Panc1 (cell line): ENCODE measurements around the gene ZCCHC2. TPM values are rescaled to one million over a fixed set of nuclear protein-coding genes. Genes with fewer than 3 reads are reported as not detected.

Source experiments
- ATAC-seq: fragments of 200-7000 bp; cut with Tn5 transposase; 2 replicates; pipeline ENCODE4 v1.9.1; 2020; ENCODE audit warnings: mild to moderate bottlenecking, moderate library complexity
- BruUV-seq: library from RNA; stranded (reverse); fragments of 400-500 nt; replicated peaks from 2 replicates; lab custom pipeline; 2021; lab: Mats Ljungman, UMichigan
- CTCF ChIA-PET: fragments of 300-600 bp; sonication (Branson Sonifier 250); formaldehyde crosslinking; loops from one replicate; lab custom pipeline; 2022; ENCODE audit warnings: antibody characterized with exemption; lab: Charles Lee
- POLR2A ChIA-PET: fragments of 300-600 bp; sonication (Branson Sonifier 250); formaldehyde crosslinking; loops from one replicate; lab custom pipeline; 2022; ENCODE audit warnings: antibody characterized with exemption; lab: Charles Lee
- DNase-seq: peaks from one replicate; pipeline ENCODE4 v3.0.0-alpha.2; 2010; ENCODE audit warnings: low read depth, low spot score
- H3K27ac ChIP-seq: 2 replicates; pipeline ENCODE4 v1.5.1; 2011; ENCODE audit warnings: mild to moderate bottlenecking, low read length, inconsistent platforms
- H3K27me3 ChIP-seq: fragments of 200-500 bp; sonication (Bioruptor generic); 2 replicates; pipeline ENCODE4 v1.6.0; 2014; ENCODE audit warnings: low read length, inconsistent platforms; ENCODE audit not compliant: control insufficient read depth, insufficient read depth
- H3K36me3 ChIP-seq: fragments of 200-500 bp; sonication (Bioruptor generic); 2 replicates; pipeline ENCODE4 v1.5.1; 2014; ENCODE audit warnings: inconsistent platforms, mild to moderate bottlenecking, low read length, moderate library complexity; ENCODE audit not compliant: control insufficient read depth, insufficient read depth
- H3K4me1 ChIP-seq: 2 replicates; pipeline ENCODE4 v1.5.1; 2011; ENCODE audit warnings: inconsistent platforms, mild to moderate bottlenecking, low read length, moderate library complexity; ENCODE audit not compliant: control insufficient read depth, insufficient read depth
- H3K4me3 ChIP-seq, 2 experiments: 2 replicates each; pipeline ENCODE4 v1.5.1; 2011 to 2012; ENCODE audit warnings: low read depth in 2 of 2, low read length in 2 of 2, mild to moderate bottlenecking in 2 of 2, inconsistent platforms in 1 of 2, moderate library complexity in 1 of 2
- H3K9me3 ChIP-seq: fragments of 200-500 bp; sonication (Bioruptor generic); 2 replicates; pipeline ENCODE4 v1.5.1; 2014; ENCODE audit warnings: low read depth, mild to moderate bottlenecking, inconsistent platforms, low read length, moderate library complexity; ENCODE audit not compliant: control insufficient read depth, insufficient read depth
- POLR2AphosphoS5 ChIP-seq: IDR thresholded peaks from 2 replicates; pipeline ENCODE4 v1.6.1; 2012; ENCODE audit warnings: mild to moderate bottlenecking, low read depth, low read length, moderate library complexity
- SIN3A ChIP-seq: IDR thresholded peaks from 2 replicates; pipeline ENCODE4 v1.6.1; 2012; ENCODE audit warnings: low read depth, mild to moderate bottlenecking, low read length, moderate library complexity, borderline replicate concordance; ENCODE audit not compliant: insufficient read depth
- TCF7L2 ChIP-seq: IDR thresholded peaks from 2 replicates; pipeline ENCODE4 v1.6.1; 2011; ENCODE audit warnings: mild to moderate bottlenecking, low read depth, low read length, inconsistent platforms
- in situ Hi-C: cut with HindIII; loops from 2 replicates; pipeline ENCODE4 v1.10.0; 2016; ENCODE audit warnings: low sequenced_read_pairs, low pct_unique_long_range_greater_than_20kb
- intact Hi-C: fragments of 100-400 bp; cut with micrococcal nuclease; formaldehyde crosslinking; loops from one replicate; pipeline ENCODE4 v1.10.0; 2022; ENCODE audit not compliant: unreplicated experiment
- total RNA-seq: library from RNA; stranded (reverse); gene quantifications from one replicate; pipeline ENCODE4 v1.2.1, GENCODE V29; 2021; ENCODE audit not compliant: unreplicated experiment
- TF ChIP-seq, protein P1 (sequence below), 2 experiments: IDR thresholded peaks; 2 replicates each; pipeline ENCODE4 v1.6.1; 2011 to 2012; ENCODE audit warnings: low read depth in 2 of 2, control low read depth in 1 of 2, low read length in 1 of 2, mild to moderate bottlenecking in 1 of 2, moderate library complexity in 1 of 2; ENCODE audit not compliant: insufficient read depth in 1 of 2
- TF ChIP-seq, protein P2 (sequence below): fragments of 450-650 bp; IDR thresholded peaks from 2 replicates; pipeline ENCODE4 v1.5.1; 2017; ENCODE audit warnings: mild to moderate bottlenecking

The ZCCHC2 gene
- total RNA-seq, 1 experiment from 2014 or later = 18.2 TPM

DNA sequence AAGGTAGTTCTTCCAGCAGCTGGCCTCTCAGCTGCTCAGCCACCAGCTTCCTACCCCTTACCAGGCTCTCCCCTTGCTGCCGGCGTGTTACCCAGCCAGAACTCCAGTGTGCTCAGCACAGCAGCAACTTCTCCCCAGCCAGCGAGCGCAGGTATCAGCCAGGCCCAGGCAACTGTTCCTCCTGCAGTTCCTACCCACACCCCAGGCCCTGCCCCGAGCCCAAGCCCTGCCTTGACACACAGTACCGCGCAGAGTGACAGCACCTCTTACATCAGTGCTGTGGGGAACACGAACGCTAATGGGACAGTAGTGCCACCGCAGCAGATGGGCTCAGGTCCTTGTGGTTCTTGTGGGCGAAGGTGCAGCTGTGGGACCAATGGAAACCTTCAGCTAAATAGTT is 52.0 kb downstream of the ZCCHC2 start:
- DNase-seq (no peak), ATAC-seq (no peak)
- ChIA-PET CTCF (no interaction called here), POLR2A (no interaction called here)
- in situ Hi-C loops = no loop called here
- H3K27ac ChIP-seq = no peak overlapping the region
- H3K9me3 ChIP-seq = no peaks in the 10 kb centered on the region
- intact Hi-C loops = no loop called here
- H3K27me3 ChIP-seq = no peaks in the 10 kb centered on the region
- peaks cover 10% of the 10 kb centered on the region for H3K36me3 ChIP-seq
- peaks cover 3% of the 10 kb centered on the region; the same call in 1 of the 2 replicates for H3K4me1 ChIP-seq
- TF ChIP-seq TCF7L2 (no peak), SIN3A (no peak), POLR2AphosphoS5 (no peak)
- TF ChIP-seq, protein P1, sequence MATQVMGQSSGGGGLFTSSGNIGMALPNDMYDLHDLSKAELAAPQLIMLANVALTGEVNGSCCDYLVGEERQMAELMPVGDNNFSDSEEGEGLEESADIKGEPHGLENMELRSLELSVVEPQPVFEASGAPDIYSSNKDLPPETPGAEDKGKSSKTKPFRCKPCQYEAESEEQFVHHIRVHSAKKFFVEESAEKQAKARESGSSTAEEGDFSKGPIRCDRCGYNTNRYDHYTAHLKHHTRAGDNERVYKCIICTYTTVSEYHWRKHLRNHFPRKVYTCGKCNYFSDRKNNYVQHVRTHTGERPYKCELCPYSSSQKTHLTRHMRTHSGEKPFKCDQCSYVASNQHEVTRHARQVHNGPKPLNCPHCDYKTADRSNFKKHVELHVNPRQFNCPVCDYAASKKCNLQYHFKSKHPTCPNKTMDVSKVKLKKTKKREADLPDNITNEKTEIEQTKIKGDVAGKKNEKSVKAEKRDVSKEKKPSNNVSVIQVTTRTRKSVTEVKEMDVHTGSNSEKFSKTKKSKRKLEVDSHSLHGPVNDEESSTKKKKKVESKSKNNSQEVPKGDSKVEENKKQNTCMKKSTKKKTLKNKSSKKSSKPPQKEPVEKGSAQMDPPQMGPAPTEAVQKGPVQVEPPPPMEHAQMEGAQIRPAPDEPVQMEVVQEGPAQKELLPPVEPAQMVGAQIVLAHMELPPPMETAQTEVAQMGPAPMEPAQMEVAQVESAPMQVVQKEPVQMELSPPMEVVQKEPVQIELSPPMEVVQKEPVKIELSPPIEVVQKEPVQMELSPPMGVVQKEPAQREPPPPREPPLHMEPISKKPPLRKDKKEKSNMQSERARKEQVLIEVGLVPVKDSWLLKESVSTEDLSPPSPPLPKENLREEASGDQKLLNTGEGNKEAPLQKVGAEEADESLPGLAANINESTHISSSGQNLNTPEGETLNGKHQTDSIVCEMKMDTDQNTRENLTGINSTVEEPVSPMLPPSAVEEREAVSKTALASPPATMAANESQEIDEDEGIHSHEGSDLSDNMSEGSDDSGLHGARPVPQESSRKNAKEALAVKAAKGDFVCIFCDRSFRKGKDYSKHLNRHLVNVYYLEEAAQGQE (IDR thresholded peaks at IDR 0.05; ENCODE audit: insufficient read depth in 1 of 2, low read depth in 2 of 2, low read length in 1 of 2) = no peak
- TF ChIP-seq, protein P2, sequence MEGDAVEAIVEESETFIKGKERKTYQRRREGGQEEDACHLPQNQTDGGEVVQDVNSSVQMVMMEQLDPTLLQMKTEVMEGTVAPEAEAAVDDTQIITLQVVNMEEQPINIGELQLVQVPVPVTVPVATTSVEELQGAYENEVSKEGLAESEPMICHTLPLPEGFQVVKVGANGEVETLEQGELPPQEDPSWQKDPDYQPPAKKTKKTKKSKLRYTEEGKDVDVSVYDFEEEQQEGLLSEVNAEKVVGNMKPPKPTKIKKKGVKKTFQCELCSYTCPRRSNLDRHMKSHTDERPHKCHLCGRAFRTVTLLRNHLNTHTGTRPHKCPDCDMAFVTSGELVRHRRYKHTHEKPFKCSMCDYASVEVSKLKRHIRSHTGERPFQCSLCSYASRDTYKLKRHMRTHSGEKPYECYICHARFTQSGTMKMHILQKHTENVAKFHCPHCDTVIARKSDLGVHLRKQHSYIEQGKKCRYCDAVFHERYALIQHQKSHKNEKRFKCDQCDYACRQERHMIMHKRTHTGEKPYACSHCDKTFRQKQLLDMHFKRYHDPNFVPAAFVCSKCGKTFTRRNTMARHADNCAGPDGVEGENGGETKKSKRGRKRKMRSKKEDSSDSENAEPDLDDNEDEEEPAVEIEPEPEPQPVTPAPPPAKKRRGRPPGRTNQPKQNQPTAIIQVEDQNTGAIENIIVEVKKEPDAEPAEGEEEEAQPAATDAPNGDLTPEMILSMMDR = no peak
- no TSS peak for BruUV-seq
- no peak overlapping the region for H3K4me3 ChIP-seq

DNA sequence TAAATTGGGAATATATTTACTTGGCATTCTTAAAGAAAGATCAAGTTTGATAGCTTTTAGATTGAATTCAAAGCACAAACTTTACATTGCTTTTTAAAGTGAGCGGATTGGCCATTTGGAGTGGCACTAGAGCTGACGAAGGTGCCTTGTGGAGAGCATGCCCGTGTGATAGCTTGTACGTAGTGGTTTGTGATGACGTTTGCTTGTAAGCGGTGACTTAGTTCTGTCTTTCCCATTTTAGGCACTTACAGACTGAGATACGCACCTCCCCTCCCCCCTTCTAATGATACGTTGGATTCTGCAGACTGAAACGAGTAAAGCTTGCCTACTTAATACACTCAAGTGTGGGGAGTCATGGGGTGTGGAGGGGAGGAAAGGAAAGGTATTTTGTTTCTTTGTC is 53.4 kb downstream of the ZCCHC2 start:
- H3K9me3 ChIP-seq = no peaks in the 10 kb centered on the region
- in situ Hi-C loops (no loop called here), intact Hi-C loops (no loop called here)
- no TSS peak for BruUV-seq
- ATAC-seq = no peak
- POLR2A ChIA-PET = no interaction called here
- CTCF ChIA-PET = no interaction called here
- peaks cover 3% of the 10 kb centered on the region; the same call in 1 of the 2 replicates for H3K4me1 ChIP-seq
- no peaks in the 10 kb centered on the region for H3K27me3 ChIP-seq
- TF ChIP-seq, protein P1 (IDR thresholded peaks at IDR 0.05; ENCODE audit: insufficient read depth in 1 of 2, low read depth in 2 of 2, low read length in 1 of 2) = no peak
- no peak for TF ChIP-seq SIN3A
- TF ChIP-seq, protein P2 = no peak
- TF ChIP-seq TCF7L2 = no peak
- H3K27ac ChIP-seq = no peak overlapping the region
- DNase-seq = no peak
- H3K4me3 ChIP-seq = no peak overlapping the region
- peaks cover 10% of the 10 kb centered on the region for H3K36me3 ChIP-seq
